ENCODE data around the gene MS4A13. TPM values are rescaled to one million over a fixed set of nuclear protein-coding genes. Genes with fewer than 3 reads are reported as not detected.
"Not testable (repeated sequence)": the region's sequence is repeated elsewhere in the genome, so short reads cannot be mapped to it uniquely, and the experiment has no call there.

The MS4A13 gene
- total RNA-seq, 2 donors from 2014 or later = not detected

- no peak for DNase-seq
- intact Hi-C loops (cut with DNase I, micrococcal nuclease) = no loop called here
- ATAC-seq = no peak
These were observed 1.4 kb upstream of the MS4A13 start for GRCh38 chr11:60513496-60514460.

GRCh38 chr11:60528465-60528864 is 13.3 kb downstream of the MS4A13 start:
- intact Hi-C loops (cut with DNase I, micrococcal nuclease) = no loop called here
- ATAC-seq = no peak

GRCh38 chr11:60528934-60529333 is 13.7 kb downstream of the MS4A13 start:
- ATAC-seq (no peak), DNase-seq (no peak)
- intact Hi-C loops (cut with DNase I, micrococcal nuclease) = no loop called here

More at GRCh38 chr11:60528465-60528864, 13.3 kb downstream of the MS4A13 start:
- DNase-seq = no peak

DNA sequence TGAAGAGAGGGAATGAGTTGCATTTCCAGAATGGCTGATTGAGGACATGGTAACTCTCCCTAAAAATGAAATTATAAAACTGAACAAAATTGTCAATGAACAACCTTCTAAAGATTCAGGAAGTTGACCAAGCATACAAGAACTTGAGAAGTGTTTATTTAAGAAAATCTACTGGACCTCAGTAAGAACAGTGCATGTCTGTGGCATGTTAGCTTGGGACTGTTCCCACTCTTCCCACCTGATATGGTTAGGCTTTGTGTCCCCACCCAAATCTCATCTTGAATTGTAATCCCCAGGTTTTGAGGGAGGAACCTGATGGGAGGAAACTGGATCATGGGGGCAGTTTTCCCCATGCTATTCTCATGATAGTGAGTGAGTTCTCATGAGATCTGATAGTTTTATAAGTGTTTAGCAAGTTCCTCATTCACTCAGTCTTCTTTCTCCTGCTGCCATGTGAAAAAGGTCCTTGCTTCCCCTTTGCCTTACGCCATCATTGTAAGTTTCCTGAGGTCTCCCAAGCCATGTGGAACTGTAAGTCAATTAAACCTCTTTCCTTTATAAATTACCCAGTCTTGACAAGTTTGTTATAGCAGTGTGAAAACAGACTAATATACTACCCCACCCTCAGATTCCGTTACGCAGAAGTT is 15.4 kb downstream of the MS4A13 start:
- intact Hi-C loops (cut with DNase I, micrococcal nuclease) = no loop called here
- DNase-seq (no peak), ATAC-seq (no peak)

DNA sequence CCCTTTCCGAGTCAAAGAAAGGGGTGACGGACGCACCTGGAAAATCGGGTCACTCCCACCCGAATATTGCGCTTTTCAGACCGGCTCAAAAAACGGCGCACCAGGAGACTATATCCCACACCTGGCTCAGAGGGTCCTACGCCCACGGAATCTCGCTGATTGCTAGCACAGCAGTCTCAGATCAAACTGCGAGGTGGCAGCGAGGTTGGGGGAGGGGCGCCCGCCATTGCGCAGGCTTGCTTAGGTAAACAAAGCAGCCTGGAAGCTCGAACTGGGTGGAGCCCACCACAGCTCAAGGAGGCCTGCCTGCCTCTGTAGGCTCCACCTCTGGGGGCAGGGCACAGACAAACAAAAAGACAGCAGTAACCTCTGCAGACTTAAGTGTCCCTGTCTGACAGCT is 17.2 kb downstream of the MS4A13 start:
- intact Hi-C loops (cut with DNase I, micrococcal nuclease); DNase-seq; ATAC-seq: not testable (repeated sequence)

- DNase-seq; intact Hi-C loops (cut with DNase I, micrococcal nuclease); ATAC-seq: not testable (repeated sequence)
These were observed 23.4 kb downstream of the MS4A13 start for GRCh38 chr11:60538627-60539026.

GRCh38 chr11:60544077-60544476 is 28.9 kb downstream of the MS4A13 start:
- DNase-seq (no peak), ATAC-seq (no peak)
- intact Hi-C loops (cut with DNase I, micrococcal nuclease) = no loop called here

DNA sequence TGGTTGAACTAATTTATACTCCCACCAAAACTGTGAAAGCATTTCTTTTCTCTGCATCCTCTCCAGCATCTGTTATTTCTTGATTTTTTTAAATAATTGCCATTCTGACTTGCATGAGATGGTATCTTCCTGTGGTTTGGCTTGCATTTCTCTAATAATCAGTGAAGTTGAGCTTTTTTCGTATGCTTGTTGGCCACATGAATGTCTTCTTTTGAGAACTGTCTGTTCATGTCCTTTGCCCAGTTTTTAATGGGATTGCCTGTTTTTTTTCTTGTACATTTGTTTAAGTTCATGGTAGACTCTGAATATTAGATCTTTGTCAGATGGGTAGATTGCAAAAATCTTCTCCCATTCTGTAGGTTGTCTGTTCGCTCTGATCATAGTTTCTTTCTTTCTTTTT is 46.1 kb downstream of the MS4A13 start:
- no peak for DNase-seq
- intact Hi-C loops (cut with DNase I, micrococcal nuclease) = no loop called here
- ATAC-seq = no peak

GRCh38 chr11:60563553-60564235 is 48.5 kb downstream of the MS4A13 start:
- intact Hi-C loops (cut with DNase I, micrococcal nuclease) = no loop called here
- DNase-seq (no peak), ATAC-seq (no peak)

- DNase-seq = no peak
- no peak for ATAC-seq
- intact Hi-C loops (cut with DNase I, micrococcal nuclease) = no loop called here
These were observed 51.6 kb downstream of the MS4A13 start for GRCh38 chr11:60566776-60567175.

DNA sequence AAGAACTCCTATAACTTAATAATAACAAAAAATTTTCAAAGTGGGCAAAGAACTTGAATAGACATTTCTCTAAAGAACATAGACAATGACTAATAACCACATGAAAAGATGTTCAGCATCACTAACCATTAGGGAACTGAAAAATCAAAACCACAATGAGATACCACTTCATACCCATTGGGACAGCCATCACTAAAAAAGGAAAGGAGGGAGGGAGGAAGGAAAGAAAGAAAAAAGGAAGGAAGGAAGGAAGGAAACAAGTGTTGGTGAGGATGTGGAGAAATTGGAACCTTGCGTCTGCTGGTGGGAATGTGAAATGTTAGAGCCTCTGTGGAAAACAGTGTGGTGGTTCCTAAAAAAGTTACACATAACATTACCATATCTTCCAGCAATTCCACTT is 55.8 kb downstream of the MS4A13 start:
- intact Hi-C loops (cut with DNase I, micrococcal nuclease) = no loop called here
- DNase-seq (no peak), ATAC-seq (no peak)

DNA sequence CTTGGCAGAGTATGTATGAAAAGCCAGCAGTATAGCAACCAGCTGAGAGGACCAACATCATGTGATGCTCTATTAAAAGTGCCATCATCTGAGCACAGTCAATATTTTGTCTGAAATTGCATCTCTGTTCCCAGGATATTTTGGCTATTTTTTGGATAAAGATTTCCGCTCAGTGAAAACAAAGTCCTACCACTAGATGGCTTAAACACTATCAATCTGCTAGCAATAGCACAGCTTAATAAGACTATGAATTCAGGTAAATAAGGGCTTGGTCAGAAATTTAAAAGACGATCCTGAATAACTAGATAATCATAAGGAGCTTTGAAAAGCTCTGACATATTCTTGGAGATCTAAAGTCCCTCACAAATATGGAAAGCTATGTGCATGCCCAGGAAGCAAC is 74.4 kb downstream of the MS4A13 start:
- DNase-seq (no peak), ATAC-seq (no peak)
- intact Hi-C loops (cut with DNase I, micrococcal nuclease) = no loop called here

Other genes with a start within 250 kb of the MS4A13 start
- gene MS4A4A, start 234.7 kb upstream of the MS4A13 start, total RNA-seq = 10 to 100 TPM in 1 of 2 donors, 1 to 10 TPM in 1; 7.6 to 16.8 TPM
- gene MS4A6E, start 188.1 kb upstream of the MS4A13 start, total RNA-seq = not detected
- 10 to 100 TPM in 1 of 2 donors, 1 to 10 TPM in 1; 9.8 to 38.3 TPM for gene MS4A7, start 136.9 kb upstream of the MS4A13 start, total RNA-seq
- gene MS4A14, start 118.9 kb upstream of the MS4A13 start, total RNA-seq = 1 to 10 TPM in 1 of 2 donors, under 1 TPM in 1; 0.40 to 1.7 TPM
- not detected for gene MS4A5, start 85.8 kb upstream of the MS4A13 start, total RNA-seq
- 1 to 10 TPM; 1.6 to 3.1 TPM for gene MS4A1, start 59.5 kb upstream of the MS4A13 start, total RNA-seq
- gene MS4A12, start 22.6 kb upstream of the MS4A13 start, total RNA-seq = 100 to 1,000 TPM; 591 to 666 TPM
- gene MS4A8, start 184.2 kb downstream of the MS4A13 start, total RNA-seq = 10 to 100 TPM; 25.0 to 51.0 TPM
- not detected for gene MS4A18, start 209.3 kb downstream of the MS4A13 start, total RNA-seq
- gene MS4A15, start 241.5 kb downstream of the MS4A13 start, total RNA-seq = not detected